MM.1S (cell line): ENCODE data around the gene AUTS2.

Experiments
- DNase-seq: peaks from one replicate; pipeline ENCODE4 v3.0.0-alpha.2; 2015
- H2AFZ ChIP-seq: fragments of 300-600 bp; sonication (generic); 2 replicates; pipeline ENCODE4 v1.6.0; 2016; ENCODE audit warnings: antibody characterized with exemption, low read length
- H3F3A ChIP-seq: fragments of 300-600 bp; sonication (generic); 2 replicates; pipeline ENCODE4 v1.6.1; 2016; ENCODE audit warnings: mild to moderate bottlenecking, antibody characterized with exemption, low read length, moderate library complexity, mixed read lengths; ENCODE audit not compliant: insufficient read depth
- H3K27ac ChIP-seq: fragments of 300-600 bp; sonication (generic); 2 replicates; pipeline ENCODE4 v1.5.1; 2016; ENCODE audit warnings: mild to moderate bottlenecking, low read length
- H3K27me3 ChIP-seq: fragments of 300-600 bp; sonication (generic); replicated peaks from 2 replicates; pipeline ENCODE4 v1.6.0; 2016; ENCODE audit warnings: low read length; ENCODE audit not compliant: insufficient read depth
- H3K36me3 ChIP-seq: fragments of 300-600 bp; sonication (generic); replicated peaks from 2 replicates; pipeline ENCODE4 v1.6.1; 2016; ENCODE audit warnings: mild to moderate bottlenecking, low read length, mixed read lengths; ENCODE audit not compliant: insufficient read depth
- H3K4me1 ChIP-seq: fragments of 300-600 bp; sonication (generic); 2 replicates; pipeline ENCODE4 v1.6.1; 2016; ENCODE audit warnings: low read length, mixed read lengths
- H3K4me2 ChIP-seq: fragments of 300-600 bp; sonication (generic); 2 replicates; pipeline ENCODE4 v1.6.0; 2016; ENCODE audit warnings: low read depth, low read length
- H3K4me3 ChIP-seq: fragments of 300-600 bp; sonication (generic); 2 replicates; pipeline ENCODE4 v1.5.1; 2016; ENCODE audit warnings: low read length, mixed read lengths
- H3K79me2 ChIP-seq: fragments of 300-600 bp; sonication (generic); 2 replicates; pipeline ENCODE4 v1.6.1; 2016; ENCODE audit warnings: mixed run types, low read length, mixed read lengths
- H3K9ac ChIP-seq: fragments of 300-600 bp; sonication (generic); 2 replicates; pipeline ENCODE4 v1.6.1; 2016; ENCODE audit warnings: low read length, mixed read lengths
- H3K9me2 ChIP-seq: fragments of 300-600 bp; sonication (generic); replicated peaks from 2 replicates; pipeline ENCODE4 v1.6.1; 2016; ENCODE audit warnings: mild to moderate bottlenecking, low read length, mixed read lengths; ENCODE audit not compliant: insufficient read depth
- H3K9me3 ChIP-seq: fragments of 300-600 bp; sonication (generic); replicated peaks from 2 replicates; pipeline ENCODE4 v1.6.1; 2016; ENCODE audit warnings: mild to moderate bottlenecking, low read length, mixed read lengths; ENCODE audit not compliant: insufficient read depth
- H4K20me1 ChIP-seq: fragments of 300-600 bp; sonication (generic); 2 replicates; pipeline ENCODE4 v1.6.1; 2016; ENCODE audit warnings: mild to moderate bottlenecking, low read length, moderate library complexity, mixed read lengths; ENCODE audit not compliant: insufficient read depth
- CTCF ChIP-seq: fragments of 300-600 bp; sonication (generic); IDR thresholded peaks from 2 replicates; pipeline ENCODE4 v1.5.1; 2016; ENCODE audit warnings: antibody characterized with exemption, low read length, mixed read lengths
- EZH2 ChIP-seq: fragments of 300-600 bp; sonication (generic); optimal IDR thresholded peaks from 2 replicates; pipeline ENCODE3; 2017; ENCODE audit warnings: low read depth, mild to moderate bottlenecking, antibody characterized with exemption, low read length, mixed read lengths
- EZH2phosphoT487 ChIP-seq: fragments of 300-600 bp; sonication (generic); IDR thresholded peaks from 2 replicates; pipeline ENCODE4 v1.6.1; 2018; ENCODE audit warnings: antibody characterized with exemption, low read length

Gene AUTS2

GRCh38 chr7:70439651-70440050 lies 841.4 kb downstream of the AUTS2 start:
- no peaks in the 10 kb centered on the region for H3K9me3 ChIP-seq
- no peaks in the 10 kb centered on the region for H3K9me2 ChIP-seq
- no peak for DNase-seq
- no peak overlapping the region for H2AFZ ChIP-seq
- no peaks in the 10 kb centered on the region for H3K36me3 ChIP-seq
- no peaks in the 10 kb centered on the region for H3K79me2 ChIP-seq
- no peak overlapping the region for H3K4me2 ChIP-seq
- no peaks in the 10 kb centered on the region for H3F3A ChIP-seq
- TF ChIP-seq CTCF = no peak
- no peak overlapping the region for H3K4me3 ChIP-seq
- H4K20me1 ChIP-seq = no peaks in the 10 kb centered on the region
- H3K27me3 ChIP-seq = no peaks in the 10 kb centered on the region
- H3K9ac ChIP-seq = no peak overlapping the region
- H3K4me1 ChIP-seq = no peaks in the 10 kb centered on the region
- H3K27ac ChIP-seq = no peak overlapping the region

GRCh38 chr7:70446448-70447143 lies 848.3 kb downstream of the AUTS2 start:
- H3K4me1 ChIP-seq = no peaks in the 10 kb centered on the region
- H3K79me2 ChIP-seq = no peaks in the 10 kb centered on the region
- H3K4me2 ChIP-seq = no peak overlapping the region
- H2AFZ ChIP-seq = no peak overlapping the region
- no peak overlapping the region for H3K4me3 ChIP-seq
- H3K9me3 ChIP-seq = no peaks in the 10 kb centered on the region
- H3K9ac ChIP-seq = no peak overlapping the region
- H3K27ac ChIP-seq = no peak overlapping the region
- H4K20me1 ChIP-seq = no peaks in the 10 kb centered on the region
- no peaks in the 10 kb centered on the region for H3F3A ChIP-seq
- TF ChIP-seq EZH2phosphoT487 = no peak
- no peak for TF ChIP-seq CTCF
- no peak for TF ChIP-seq EZH2
- no peak for DNase-seq
- H3K36me3 ChIP-seq = no peaks in the 10 kb centered on the region
- no peaks in the 10 kb centered on the region for H3K9me2 ChIP-seq
- no peaks in the 10 kb centered on the region for H3K27me3 ChIP-seq

- Histone ChIP-seq H3K9me3 (no peaks in the 10 kb centered on the region), H3K9me2 (no peaks in the 10 kb centered on the region), H2AFZ (no peak overlapping the region), H3F3A (no peaks in the 10 kb centered on the region), H3K27me3 (no peaks in the 10 kb centered on the region), H3K4me3 (no peak overlapping the region), H3K36me3 (no peaks in the 10 kb centered on the region), H3K4me1 (no peaks in the 10 kb centered on the region), H3K9ac (no peak overlapping the region), H3K4me2 (no peak overlapping the region), H3K79me2 (no peaks in the 10 kb centered on the region), H4K20me1 (no peaks in the 10 kb centered on the region), H3K27ac (no peak overlapping the region)
- TF ChIP-seq EZH2 = no peak
- TF ChIP-seq EZH2phosphoT487 = no peak
- TF ChIP-seq CTCF = no peak
- DNase-seq = no peak
These were observed 850.1 kb downstream of the AUTS2 start for GRCh38 chr7:70448312-70448906.
